Measurements from ENCODE around the gene IFITM10.
"Not testable (repeated sequence)": the region's sequence is repeated elsewhere in the genome, so short reads cannot be mapped to it uniquely, and the experiment has no call there.

Gene IFITM10

GRCh38 chr11:1705126-1706052 lies 45.0 kb downstream of the IFITM10 start:
- DNase-seq: no peak

DNA sequence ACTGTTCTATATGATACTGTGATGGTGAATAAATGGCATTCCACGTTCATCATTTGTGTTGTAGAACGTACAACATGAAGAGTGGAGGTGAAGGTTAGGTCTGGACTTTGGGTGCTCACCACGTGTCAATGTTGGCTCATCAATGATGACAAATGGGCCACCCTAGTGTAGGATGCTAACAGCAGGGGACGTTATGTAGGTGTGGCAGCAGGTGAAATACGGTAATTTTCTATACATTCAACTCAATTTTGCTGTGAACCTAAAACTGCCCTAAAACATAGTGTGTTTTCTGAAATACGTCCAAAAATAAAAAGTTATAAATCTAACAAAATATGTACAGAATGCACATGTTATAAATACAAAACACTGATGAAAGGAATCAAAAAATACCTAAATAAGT lies 47.2 kb downstream of the IFITM10 start:
- no peak for DNase-seq

- no peak for DNase-seq
These were observed 47.9 kb downstream of the IFITM10 start for GRCh38 chr11:1702506-1702905.

- no peak for DNase-seq
These were observed 49.1 kb downstream of the IFITM10 start for GRCh38 chr11:1701091-1701807.

DNA sequence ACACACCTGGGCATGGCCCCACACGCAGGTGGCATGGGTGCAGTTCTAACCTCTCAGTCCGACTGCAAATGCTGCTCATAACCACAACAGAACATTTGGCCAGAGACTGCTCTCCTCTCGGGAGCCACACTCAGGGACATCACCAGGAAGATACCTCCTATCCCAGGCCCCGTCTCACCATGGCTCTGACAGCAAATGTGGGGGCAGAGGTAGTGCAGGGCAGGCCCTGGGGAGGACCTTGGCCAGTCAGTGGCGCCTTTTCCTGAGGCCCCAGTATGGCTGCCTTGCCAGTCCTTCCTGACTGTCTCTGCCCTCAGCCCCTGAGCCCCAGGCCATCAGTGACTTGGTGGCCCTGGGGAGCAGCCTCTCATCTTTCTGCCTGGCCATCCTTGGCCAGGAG lies 50.6 kb downstream of the IFITM10 start:
- DNase-seq: no peak

DNA sequence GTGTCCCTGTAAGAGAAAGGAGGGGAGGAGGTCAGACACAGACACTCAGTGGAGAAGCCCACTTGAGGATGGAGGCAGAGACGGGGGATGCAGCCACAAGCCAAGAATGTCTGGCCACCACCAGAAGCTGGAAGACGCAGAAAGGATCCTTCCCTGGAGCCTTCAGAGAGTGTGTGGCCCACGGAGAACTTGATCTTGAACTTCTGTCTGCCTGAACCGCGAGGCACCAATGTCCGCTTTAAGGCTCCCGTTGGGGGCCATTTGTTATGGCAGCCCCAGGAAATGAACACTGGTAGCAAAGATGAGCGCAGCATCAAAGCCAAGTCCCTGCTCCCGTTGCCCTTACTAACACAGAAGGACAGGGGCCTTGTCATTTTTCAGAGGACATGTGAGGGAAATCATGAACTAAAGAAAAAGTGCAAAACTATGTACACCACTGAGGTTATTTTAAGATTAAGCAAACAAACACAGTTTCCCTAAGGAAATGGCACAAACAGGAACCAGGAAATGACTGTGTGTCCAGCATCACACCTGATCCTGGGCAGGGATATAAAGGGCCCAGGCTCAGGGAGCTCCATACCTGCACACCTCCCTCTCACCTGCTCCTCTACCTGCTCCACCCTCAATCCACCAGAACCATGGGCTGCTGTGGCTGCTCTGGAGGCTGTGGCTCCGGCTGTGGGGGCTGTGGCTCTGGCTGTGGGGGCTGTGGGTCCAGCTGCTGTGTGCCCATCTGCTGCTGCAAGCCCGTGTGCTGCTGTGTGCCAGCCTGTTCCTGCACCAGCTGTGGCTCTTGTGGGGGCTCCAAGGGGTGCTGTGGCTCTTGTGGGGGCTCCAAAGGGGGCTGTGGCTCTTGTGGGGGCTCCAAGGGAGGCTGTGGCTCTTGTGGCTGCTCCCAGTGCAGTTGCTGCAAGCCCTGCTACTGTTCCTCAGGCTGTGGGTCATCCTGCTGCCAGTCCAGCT lies 53.5 kb downstream of the IFITM10 start, which contains the start of gene KRTAP5-6:
Gene KRTAP5-6 (plus strand): TSS at position 588 of the 963 bp plus-strand sequence. CDS start 51 bp downstream, at position 639.
- DNase-seq: no peak

GRCh38 chr11:1695548-1696108 lies 54.8 kb downstream of the IFITM10 start:
- no peak for DNase-seq

GRCh38 chr11:1694846-1695547 lies 55.4 kb downstream of the IFITM10 start:
- no peak for DNase-seq

GRCh38 chr11:1694064-1694845 lies 56.1 kb downstream of the IFITM10 start:
- peak; percentile 81 for DNase-seq

GRCh38 chr11:1693327-1694063 lies 56.9 kb downstream of the IFITM10 start:
- DNase-seq: peak; percentile 70

DNA sequence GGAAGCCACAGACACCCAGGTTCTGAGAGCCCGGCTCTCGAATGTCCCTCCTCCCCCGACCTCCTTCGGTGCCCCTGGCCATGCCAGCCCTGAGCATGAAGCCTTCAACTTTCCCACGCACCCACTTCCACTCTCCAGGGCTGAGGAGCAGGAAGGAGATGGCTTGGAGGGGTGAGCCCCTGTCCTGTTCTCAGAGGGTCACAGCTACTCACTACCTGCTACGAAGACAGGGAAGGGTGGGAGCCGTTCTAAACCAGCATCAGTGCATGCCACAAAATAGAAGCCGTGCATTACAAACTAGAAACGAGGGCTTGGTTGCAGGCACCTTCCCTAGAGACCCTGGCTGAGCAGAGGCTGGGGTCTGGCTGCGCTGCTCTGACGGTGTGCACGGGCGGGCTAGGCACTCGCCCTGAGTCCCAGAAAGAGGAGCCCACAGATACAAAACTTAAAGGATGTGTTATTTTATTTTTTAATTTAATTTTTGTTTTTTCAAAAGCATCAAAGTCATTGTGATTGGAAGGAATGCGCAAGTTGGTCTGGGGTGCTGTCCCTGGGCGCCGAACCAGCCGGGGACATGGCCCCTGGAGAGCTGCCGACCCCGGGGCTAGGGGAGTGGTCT lies 57.6 kb downstream of the IFITM10 start:
- no peak for DNase-seq

DNA sequence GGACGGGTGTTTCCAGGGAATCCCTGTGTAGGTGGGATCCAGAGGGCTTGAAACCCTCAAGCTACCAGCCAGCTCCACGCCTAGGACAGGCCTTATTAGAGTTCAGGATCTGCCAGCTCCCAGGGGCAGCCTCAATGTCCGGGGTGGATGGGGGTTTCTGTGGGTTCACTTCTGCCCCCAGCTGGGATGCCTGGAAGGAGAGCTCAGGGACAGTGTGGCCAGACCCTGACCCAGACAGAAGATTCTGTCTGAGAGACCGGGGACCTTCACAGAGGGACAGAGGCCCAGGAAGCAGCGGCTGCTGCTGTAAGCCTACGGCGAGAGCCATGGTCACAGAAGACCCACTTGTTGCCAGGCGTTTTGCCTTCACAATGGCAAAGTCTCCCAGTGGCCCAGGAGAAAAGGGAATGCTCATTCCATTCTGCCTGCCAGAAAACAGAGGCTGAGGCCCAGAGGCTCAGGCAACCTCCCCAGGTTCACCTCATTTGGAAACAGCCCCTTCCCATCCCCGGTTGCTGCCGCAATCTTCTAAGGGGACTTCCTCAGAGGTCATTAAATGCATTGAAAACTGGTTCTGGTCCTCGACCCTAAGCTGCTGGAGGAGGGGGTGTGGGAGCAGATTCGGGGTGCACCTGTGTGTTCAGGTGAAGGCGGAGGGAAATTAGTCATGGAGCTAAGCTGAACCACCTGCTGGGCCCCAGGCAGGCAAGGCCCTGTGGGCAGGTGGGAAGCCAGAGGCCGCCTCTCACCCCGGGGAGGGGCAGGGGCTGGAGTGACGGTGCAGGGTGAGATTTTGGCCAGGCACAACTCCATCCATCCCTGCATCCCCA lies 58.3 kb downstream of the IFITM10 start:
- no peak for DNase-seq

DNA sequence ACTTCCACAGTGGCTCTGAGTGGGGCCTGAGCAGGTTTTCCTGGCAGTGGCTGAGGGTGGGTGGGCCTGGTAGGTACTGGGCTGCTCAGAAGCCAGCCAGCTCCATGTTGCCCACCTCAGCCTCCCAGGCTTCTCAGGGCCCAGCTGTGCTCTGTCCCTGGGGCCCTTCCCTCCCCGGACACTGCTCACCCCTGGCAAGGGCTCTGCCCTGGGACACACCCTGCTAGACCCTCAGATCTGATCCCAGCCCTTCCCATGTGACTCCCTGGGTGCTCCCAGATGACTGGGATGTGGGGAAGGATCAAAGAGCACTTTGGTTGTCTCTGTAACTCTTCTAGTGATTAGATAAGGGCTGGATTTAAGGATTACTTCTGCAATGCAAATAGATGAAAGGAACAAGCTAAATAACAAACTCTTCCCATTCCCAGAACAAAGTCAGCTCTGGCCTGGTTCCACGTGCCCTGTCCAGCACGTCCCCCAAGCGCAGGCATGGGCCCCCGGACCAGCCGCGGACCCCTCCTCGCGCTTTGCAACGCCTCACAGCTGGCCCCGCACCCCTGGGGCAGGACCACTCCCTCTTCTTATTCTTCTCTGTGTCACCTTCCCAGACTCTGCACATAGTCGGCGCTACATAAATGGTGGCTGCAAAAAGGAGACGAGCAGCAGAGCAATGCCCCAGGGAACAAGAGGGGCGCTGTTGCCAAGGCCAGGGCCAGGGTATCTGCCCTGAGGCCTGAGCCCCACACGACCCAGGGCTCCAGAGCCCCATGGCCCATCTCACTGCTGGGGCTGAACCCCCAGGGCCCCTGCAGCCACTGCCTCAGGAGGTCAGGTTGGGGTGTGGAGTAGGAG lies 59.1 kb downstream of the IFITM10 start:
- no peak for DNase-seq

- DNase-seq: no peak
These were observed 60.0 kb downstream of the IFITM10 start for GRCh38 chr11:1690167-1691025.

GRCh38 chr11:1689250-1690166 lies 60.9 kb downstream of the IFITM10 start:
- not testable (repeated sequence) for DNase-seq

Measured in CD4-positive, alpha-beta T cell treated with Interleukin-12 subunit alpha and Interleukin-12 subunit beta, for 1 hour (primary cell).